Upper lobe of left lung (tissue), 4 donors: Measurements from ENCODE around the gene ADAM15.

ENCODE experiments used
- EP300 ChIP-seq, 4 donors: sonication (generic); formaldehyde crosslinking; IDR thresholded peaks; one replicate each; pipeline ENCODE4 v1.5.1; 2017; ENCODE audit warnings: antibody characterized with exemption in 4 of 4, control low read depth in 2 of 4
- POLR2A ChIP-seq, 4 donors: fragments of 450-650 bp; IDR thresholded peaks; one replicate each; pipeline ENCODE4 v1.5.1; 2016 to 2017; ENCODE audit warnings: antibody characterized with exemption in 4 of 4, mild to moderate bottlenecking in 2 of 4
- POLR2AphosphoS5 ChIP-seq, 2 donors: sonication (generic); formaldehyde crosslinking; IDR thresholded peaks; one replicate each; pipeline ENCODE4 v1.5.1; 2017; ENCODE audit warnings: antibody characterized with exemption in 2 of 2
- TF ChIP-seq, protein P1 (sequence below), 6 experiments: fragments of 450-650 bp in 4 of 6; fragments of 200-600 bp in 2 of 6; sonication (generic) in 2 of 6; IDR thresholded peaks; one replicate each; pipeline ENCODE4 v1.5.1; 2016 to 2019; ENCODE audit warnings: antibody characterized with exemption in 6 of 6

- no peak for TF ChIP-seq POLR2A (IDR thresholded peaks at IDR 0.05)
- TF ChIP-seq, protein P1, sequence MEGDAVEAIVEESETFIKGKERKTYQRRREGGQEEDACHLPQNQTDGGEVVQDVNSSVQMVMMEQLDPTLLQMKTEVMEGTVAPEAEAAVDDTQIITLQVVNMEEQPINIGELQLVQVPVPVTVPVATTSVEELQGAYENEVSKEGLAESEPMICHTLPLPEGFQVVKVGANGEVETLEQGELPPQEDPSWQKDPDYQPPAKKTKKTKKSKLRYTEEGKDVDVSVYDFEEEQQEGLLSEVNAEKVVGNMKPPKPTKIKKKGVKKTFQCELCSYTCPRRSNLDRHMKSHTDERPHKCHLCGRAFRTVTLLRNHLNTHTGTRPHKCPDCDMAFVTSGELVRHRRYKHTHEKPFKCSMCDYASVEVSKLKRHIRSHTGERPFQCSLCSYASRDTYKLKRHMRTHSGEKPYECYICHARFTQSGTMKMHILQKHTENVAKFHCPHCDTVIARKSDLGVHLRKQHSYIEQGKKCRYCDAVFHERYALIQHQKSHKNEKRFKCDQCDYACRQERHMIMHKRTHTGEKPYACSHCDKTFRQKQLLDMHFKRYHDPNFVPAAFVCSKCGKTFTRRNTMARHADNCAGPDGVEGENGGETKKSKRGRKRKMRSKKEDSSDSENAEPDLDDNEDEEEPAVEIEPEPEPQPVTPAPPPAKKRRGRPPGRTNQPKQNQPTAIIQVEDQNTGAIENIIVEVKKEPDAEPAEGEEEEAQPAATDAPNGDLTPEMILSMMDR (IDR thresholded peaks at IDR 0.05), result no peak
- no peak for TF ChIP-seq EP300 (IDR thresholded peaks at IDR 0.05)
- TF ChIP-seq POLR2AphosphoS5 (IDR thresholded peaks at IDR 0.05), result no peak
Observed at GRCh38 chr1:155064111-155064831, 13.2 kb downstream of the ADAM15 start.
